Kidney glomerular epithelial cell (primary cell): ENCODE measurements around the gene PTPRD.

Experiments
- DNase-seq: peaks from one replicate; lab custom pipeline; 2025; lab: John Stamatoyannopoulos, UW

The PTPRD gene

GRCh38 chr9:8332871-8333270, 2279.9 kb downstream of the PTPRD start:
- no peak for DNase-seq

GRCh38 chr9:8332331-8332650, 2280.5 kb downstream of the PTPRD start:
- peak; percentile 22 for DNase-seq

GRCh38 chr9:8331507-8332330, 2281.1 kb downstream of the PTPRD start:
- no peak for DNase-seq

GRCh38 chr9:8329561-8330283, 2283.1 kb downstream of the PTPRD start:
- DNase-seq, result no peak

- peak; percentile 7 for DNase-seq
Observed at GRCh38 chr9:8315211-8315610, 2297.6 kb downstream of the PTPRD start.

DNA sequence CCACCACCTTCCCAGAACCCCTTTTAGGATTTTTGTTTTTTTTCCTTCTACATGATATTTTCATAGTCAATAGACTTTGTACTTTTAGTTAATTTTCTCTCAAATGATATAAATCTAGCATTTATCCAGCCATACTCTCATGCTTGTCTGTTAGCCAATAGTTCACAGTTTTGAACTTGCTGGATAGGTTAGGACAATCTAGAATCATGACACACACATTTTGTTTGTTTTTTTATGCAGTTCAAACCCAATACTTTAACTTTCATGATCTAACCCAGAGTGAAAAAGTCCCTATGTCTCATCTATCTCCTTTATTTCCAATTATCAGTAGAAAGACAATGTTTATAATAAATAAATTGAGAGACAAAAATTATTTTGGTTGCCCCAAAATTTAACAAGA, 2303.5 kb downstream of the PTPRD start:
- no peak for DNase-seq

GRCh38 chr9:8304720-8305119, 2308.1 kb downstream of the PTPRD start:
- no peak for DNase-seq

- no peak for DNase-seq
Observed at GRCh38 chr9:8301296-8301695, 2311.5 kb downstream of the PTPRD start.

GRCh38 chr9:8297047-8297446, 2315.8 kb downstream of the PTPRD start:
- no peak for DNase-seq

- DNase-seq, result no peak
Observed at GRCh38 chr9:8292657-8293056, 2320.1 kb downstream of the PTPRD start.

- DNase-seq, result no peak
Observed at GRCh38 chr9:8289681-8290080, 2323.1 kb downstream of the PTPRD start.

GRCh38 chr9:8287970-8288369, 2324.8 kb downstream of the PTPRD start:
- DNase-seq, result no peak

DNA sequence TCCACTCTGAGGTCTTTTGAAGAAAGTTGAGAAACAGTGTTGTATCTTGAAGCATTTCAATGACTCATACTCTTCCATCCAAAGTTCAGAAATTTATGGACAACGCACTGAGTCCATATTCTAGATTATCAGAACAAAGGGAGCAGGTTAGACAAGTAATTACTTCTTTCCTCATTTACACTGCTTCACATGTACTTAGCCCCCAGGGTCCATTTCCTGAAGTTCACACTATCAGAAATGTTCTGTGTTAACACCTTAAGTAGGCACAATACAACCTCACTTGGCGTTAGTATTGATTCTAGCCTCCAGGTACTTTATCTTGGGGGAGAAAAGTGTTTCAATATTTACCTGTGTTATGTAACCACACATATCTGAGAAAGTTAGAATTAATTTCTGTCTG, 2325.3 kb downstream of the PTPRD start:
- DNase-seq, result no peak

DNA sequence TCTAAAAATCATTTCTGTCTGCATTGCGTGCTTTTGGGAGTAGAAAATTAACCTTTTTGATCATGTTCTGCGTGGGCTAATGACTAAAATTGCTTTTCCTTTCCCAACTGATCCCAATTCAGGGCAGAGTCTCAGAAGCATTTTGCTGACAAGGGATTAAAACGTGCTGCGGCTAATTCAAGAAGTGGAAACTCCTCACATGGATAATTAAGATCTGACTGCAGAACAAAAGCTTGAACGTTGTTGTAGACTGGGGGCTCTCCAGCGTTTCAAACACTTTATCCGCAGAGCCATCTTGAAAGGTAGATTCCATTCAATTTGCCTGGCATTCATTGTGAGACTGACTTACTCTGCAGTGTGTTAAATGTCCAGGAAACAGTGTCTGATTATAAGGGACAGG, 2327.9 kb downstream of the PTPRD start:
- DNase-seq, result no peak

DNA sequence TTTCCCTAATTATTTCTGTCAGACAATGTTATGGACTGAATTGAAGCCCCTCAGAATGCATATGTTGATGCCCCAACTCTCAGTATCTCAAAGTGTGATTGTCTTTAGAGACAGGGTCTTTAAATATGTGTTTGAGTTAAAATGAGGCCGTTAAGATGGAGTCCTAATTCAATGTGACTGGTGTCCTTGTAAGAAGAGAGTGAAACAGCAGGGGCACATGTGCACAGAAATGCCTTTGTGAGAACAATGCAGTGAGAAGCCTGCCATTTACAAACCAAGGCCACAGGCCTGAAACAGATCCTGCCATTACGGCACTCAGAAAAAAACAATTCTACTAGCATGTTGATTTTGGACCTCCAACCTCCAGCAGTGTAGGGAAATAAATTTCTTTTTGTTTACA, 2330.3 kb downstream of the PTPRD start:
- no peak for DNase-seq

DNA sequence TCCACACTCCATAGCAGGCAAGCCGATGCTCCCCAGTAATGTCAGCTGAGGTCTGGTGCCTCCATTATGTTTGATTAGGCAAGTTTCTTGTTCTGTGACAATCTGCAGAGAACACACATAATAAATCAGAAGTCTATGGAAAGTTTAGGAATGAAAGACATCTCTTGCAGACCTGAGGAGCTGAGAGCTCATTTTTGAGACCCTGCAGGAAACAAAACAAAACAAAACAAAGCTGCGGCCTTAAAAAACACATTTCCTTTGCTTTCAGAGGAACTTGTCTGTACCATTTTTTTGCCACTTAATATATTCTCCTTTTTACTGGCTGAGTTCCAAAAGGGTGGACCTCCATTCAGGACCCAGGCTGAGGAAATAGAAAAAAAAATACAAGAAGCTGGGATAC, 2332.0 kb downstream of the PTPRD start:
- no peak for DNase-seq

DNA sequence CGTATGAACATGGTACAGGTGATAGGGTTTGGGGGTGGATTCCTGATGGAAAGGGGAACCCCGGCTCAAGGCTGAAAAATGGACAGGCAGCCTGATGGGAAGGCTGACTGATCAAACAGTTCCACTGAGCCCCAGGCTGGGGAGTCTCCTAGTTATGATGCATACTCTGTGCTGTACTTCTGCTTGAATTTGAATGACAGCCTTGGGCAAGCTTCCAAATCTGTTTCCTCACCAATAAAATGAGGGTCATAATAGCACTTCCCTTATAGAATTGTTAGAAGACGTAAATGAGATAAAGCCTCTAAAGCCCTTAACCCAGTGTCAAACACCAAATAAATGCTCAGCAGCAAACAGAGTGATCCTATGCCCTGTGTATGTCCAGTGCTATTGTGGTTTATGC, 2334.8 kb downstream of the PTPRD start:
- no peak for DNase-seq

DNA sequence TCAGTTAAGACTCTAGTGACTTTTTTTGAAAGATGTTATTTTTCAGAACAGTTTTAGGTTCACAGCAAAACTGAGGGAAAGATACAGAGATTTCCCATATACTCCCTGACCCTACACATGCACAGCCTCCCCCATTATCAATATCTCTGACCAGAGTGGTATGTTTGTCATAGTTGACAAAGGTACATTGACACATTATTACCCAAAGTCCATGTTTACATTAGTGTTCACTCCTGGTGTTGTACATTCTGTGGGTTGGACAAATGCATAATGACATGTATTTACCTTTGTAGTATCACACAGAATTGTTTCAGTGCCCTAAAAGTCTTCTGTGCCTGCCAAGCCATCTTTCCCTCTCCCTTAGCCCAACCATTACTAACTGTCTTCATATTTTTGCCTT, 2342.6 kb downstream of the PTPRD start:
- DNase-seq, result no peak

DNA sequence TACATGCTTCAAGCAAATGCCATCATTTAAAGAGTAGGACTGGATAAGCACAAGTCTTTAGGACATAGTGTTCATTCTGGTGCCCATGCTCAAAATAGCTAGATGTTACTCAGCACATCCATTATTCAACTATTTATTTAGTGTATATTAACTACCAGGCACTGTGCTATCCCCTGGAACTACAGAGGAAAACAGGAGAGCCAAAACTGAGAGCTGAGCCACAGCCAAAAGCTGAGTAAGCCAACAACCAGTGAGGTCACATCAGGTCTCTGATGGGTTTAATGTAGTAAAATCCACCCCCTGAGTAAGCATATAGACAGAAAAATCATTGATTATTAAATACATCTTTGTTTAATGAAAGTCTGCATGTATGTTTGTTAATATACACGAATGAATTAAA, 2343.9 kb downstream of the PTPRD start:
- no peak for DNase-seq

GRCh38 chr9:8268216-8268878, 2344.5 kb downstream of the PTPRD start:
- no peak for DNase-seq

- no peak for DNase-seq
Observed at GRCh38 chr9:8267636-8268035, 2345.2 kb downstream of the PTPRD start.

DNA sequence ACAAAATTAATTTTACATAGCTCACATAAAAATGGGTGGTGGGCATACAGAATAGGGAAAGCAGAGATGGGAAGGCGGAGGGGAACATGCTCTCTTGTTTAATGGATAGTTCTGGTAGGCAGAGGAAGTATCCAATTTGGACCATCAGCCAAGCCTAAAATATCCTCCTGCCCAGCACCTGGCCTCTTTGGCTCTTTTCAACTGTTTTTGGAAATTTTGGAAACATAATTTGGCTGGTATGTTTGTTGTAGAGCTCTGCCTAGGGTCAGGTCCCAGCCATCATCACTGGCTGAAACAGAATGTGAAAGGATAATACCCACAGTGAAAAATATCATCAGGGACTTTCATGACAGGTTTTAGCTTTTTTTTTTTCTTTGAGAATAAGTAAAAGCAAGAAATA, 2345.9 kb downstream of the PTPRD start:
- no peak for DNase-seq

GRCh38 chr9:8265281-8265680, 2347.5 kb downstream of the PTPRD start:
- no peak for DNase-seq
